GM12865 (cell line): Measurements from ENCODE around the gene KCTD1.
"Not testable (repeated sequence)": the region's sequence is repeated elsewhere in the genome, so short reads cannot be mapped to it uniquely, and the experiment has no call there.

ENCODE experiments used
- DNase-seq: peaks from one replicate; pipeline ENCODE4 v3.0.0; 2010; ENCODE audit warnings: low read depth
- H3K4me3 ChIP-seq: 2 replicates; pipeline ENCODE4 v1.5.1; 2011; ENCODE audit warnings: mild to moderate bottlenecking, low read depth, low read length, control low read depth
- TF ChIP-seq, protein P1 (sequence below): IDR thresholded peaks from 2 replicates; pipeline ENCODE4 v1.5.1; 2011; ENCODE audit warnings: low read length, control low read depth, low read depth, inconsistent platforms; ENCODE audit not compliant: insufficient read depth; ENCODE audit errors: missing control alignments

The KCTD1 gene

GRCh38 chr18:26440644-26441043 is 107.7 kb downstream of the KCTD1 start:
- no peak overlapping the region for H3K4me3 ChIP-seq
- DNase-seq = no peak
- TF ChIP-seq, protein P1, sequence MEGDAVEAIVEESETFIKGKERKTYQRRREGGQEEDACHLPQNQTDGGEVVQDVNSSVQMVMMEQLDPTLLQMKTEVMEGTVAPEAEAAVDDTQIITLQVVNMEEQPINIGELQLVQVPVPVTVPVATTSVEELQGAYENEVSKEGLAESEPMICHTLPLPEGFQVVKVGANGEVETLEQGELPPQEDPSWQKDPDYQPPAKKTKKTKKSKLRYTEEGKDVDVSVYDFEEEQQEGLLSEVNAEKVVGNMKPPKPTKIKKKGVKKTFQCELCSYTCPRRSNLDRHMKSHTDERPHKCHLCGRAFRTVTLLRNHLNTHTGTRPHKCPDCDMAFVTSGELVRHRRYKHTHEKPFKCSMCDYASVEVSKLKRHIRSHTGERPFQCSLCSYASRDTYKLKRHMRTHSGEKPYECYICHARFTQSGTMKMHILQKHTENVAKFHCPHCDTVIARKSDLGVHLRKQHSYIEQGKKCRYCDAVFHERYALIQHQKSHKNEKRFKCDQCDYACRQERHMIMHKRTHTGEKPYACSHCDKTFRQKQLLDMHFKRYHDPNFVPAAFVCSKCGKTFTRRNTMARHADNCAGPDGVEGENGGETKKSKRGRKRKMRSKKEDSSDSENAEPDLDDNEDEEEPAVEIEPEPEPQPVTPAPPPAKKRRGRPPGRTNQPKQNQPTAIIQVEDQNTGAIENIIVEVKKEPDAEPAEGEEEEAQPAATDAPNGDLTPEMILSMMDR = no peak

- TF ChIP-seq, protein P1 = no peak
- no peak for DNase-seq
- no peak overlapping the region for H3K4me3 ChIP-seq
These were observed 108.8 kb downstream of the KCTD1 start for GRCh38 chr18:26439537-26439936.

DNA sequence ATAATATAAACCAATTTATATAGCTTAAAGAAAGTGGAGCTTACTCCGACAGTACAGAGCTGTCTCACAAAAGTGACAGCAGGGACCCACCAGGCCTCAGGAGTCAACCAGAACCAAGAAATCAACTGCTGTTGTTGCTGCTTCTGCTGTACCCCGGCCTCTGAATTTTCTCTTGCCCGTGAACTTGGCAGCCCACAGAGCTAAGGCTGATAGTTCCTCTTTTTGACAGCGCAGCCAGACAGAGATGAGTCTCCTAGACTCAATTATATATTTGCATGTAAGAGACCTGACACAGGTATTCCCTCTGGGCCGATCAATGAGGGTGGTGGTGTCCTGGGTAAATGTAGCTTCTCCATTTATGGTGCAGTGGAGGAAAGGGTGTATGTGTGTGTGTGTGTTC is 109.4 kb downstream of the KCTD1 start:
- peak; percentile 67 for DNase-seq
- H3K4me3 ChIP-seq = no peak overlapping the region
- TF ChIP-seq, protein P1 = no peak

- not testable (repeated sequence) for H3K4me3 ChIP-seq, DNase-seq
These were observed 110.7 kb downstream of the KCTD1 start for GRCh38 chr18:26437634-26438033.

DNA sequence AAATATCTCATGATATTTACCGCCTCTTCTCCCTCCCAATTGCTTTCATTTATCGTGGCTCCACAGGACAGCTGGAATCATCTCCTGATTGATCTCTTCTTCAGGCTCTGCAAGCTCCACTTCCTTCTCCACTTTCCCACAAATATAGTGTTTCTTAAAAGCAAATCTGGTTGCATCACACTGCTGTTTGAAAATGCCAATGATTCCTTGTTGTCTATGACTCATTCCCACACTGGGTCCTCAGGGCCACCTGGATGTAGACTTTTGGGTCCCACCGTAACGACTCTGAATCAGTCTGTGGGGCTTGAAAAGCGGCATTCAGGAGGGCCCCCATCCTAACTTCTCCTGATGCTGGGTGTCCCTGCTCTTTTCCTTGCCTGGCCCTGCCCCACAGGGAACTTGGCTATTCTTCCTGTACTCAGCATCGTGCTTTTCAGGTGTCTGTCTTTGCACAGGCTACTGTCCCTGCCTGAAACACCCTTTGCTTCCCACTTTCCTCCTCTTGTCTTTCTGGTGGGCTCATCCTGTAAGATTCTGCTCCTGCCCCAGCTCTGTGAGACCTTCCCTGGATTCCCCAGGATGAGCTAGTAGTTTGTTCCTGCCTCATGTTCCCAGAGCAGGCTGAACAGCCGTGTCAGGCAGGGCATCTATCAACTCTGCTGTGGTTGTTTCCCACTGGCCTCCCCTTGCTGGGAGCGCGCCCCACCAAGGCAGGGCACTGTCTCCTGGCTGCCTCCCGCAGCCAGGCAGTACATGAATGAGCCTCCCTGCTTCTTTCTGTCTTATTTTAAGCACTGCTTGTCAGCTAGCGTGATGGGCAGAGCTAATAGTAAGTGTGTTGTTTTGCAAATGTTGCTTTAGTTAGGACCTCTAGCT is 111.9 kb downstream of the KCTD1 start:
- DNase-seq = no peak
- H3K4me3 ChIP-seq = no peak overlapping the region
- TF ChIP-seq, protein P1 = no peak

- H3K4me3 ChIP-seq = no peak overlapping the region
- TF ChIP-seq, protein P1 = no peak
- no peak for DNase-seq
These were observed 112.8 kb downstream of the KCTD1 start for GRCh38 chr18:26435415-26436095.

- H3K4me3 ChIP-seq = no peak overlapping the region
- TF ChIP-seq, protein P1 = no peak
- no peak for DNase-seq
These were observed 113.5 kb downstream of the KCTD1 start for GRCh38 chr18:26434887-26435286.
